Measurements from ENCODE around the gene STX2.

Gene STX2

GRCh38 chr12:130799051-130799450 lies 40.0 kb downstream of the STX2 start:
- H3K36me3 ChIP-seq (ENCODE audit: insufficient read depth, low read length): peaks cover 21% of the 10 kb centered on the region; the same call in 1 of the 2 replicates

DNA sequence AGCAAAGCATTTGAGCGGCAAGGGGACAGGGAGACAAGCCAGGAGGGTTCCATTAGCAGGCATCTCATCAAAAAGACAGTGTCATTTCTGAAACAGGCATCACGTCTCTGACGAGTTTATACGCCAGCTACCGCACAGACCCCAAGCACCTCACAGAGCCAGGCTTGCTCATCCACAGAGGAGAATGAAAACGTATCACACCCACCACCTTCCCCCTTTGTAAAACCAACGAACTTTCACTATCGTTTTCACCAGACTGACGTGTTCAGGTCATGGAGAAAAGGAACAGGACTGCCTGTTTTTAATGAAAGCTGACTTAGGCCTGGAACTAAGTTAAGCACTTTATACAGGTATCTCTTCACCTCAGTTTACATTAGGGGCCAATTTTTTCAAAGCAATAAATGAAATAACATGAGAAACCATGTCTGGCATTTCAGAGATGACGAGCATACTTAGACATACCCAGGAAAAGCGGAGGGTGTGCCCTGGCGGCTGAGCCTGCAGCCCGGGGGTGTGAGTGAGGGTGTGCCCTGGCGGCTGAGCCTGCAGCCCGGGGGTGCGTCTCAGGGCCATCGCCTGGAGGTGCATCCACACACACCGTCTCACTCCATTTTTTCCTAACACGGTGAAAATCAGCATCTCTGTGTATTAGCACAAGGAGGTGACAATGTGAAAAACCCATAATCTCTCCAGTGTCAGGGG lies 41.9 kb downstream of the STX2 start:
- Histone ChIP-seq H4K20me1 (ENCODE audit: insufficient read depth, low read length, poor library complexity, severe bottlenecking) (no peaks in the 10 kb centered on the region), H3K9me3 (ENCODE audit: insufficient read depth, low read depth, low read length) (no peaks in the 10 kb centered on the region), H3K4me2 (ENCODE audit: low read depth, low read length, poor library complexity, severe bottlenecking) (no peak overlapping the region), H3K36me3 (ENCODE audit: insufficient read depth, low read length) (peaks cover 8% of the 10 kb centered on the region; the same call in 1 of the 2 replicates), H3F3A (ENCODE audit: low read depth) (no peaks in the 10 kb centered on the region), H3K79me2 (ENCODE audit: insufficient read depth, low read length) (no peaks in the 10 kb centered on the region), H3K9ac (ENCODE audit: low read depth, low read length, poor library complexity, severe bottlenecking) (no peak overlapping the region), H2AFZ (ENCODE audit: low read length) (no peak overlapping the region), H3K9me2 (replicated peaks; ENCODE audit: low read depth, low read length) (no peaks in the 10 kb centered on the region), H3K4me3 (ENCODE audit: low read length, poor library complexity, severe bottlenecking) (no peak overlapping the region), H3K27me3 (ENCODE audit: insufficient read depth, low read length, poor library complexity, severe bottlenecking) (no peaks in the 10 kb centered on the region), H3K4me1 (ENCODE audit: insufficient read depth, low read length, poor library complexity, severe bottlenecking) (no peaks in the 10 kb centered on the region)
- TF ChIP-seq, protein P1, sequence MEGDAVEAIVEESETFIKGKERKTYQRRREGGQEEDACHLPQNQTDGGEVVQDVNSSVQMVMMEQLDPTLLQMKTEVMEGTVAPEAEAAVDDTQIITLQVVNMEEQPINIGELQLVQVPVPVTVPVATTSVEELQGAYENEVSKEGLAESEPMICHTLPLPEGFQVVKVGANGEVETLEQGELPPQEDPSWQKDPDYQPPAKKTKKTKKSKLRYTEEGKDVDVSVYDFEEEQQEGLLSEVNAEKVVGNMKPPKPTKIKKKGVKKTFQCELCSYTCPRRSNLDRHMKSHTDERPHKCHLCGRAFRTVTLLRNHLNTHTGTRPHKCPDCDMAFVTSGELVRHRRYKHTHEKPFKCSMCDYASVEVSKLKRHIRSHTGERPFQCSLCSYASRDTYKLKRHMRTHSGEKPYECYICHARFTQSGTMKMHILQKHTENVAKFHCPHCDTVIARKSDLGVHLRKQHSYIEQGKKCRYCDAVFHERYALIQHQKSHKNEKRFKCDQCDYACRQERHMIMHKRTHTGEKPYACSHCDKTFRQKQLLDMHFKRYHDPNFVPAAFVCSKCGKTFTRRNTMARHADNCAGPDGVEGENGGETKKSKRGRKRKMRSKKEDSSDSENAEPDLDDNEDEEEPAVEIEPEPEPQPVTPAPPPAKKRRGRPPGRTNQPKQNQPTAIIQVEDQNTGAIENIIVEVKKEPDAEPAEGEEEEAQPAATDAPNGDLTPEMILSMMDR (conservative IDR thresholded peaks at IDR 0.05; ENCODE audit: low read length): no peak
- no peak for TF ChIP-seq EZH2phosphoT487 (IDR thresholded peaks at IDR 0.05; ENCODE audit: borderline replicate concordance)

More at GRCh38 chr12:130799051-130799450, 40.0 kb downstream of the STX2 start:
- Histone ChIP-seq H4K20me1 (ENCODE audit: insufficient read depth, low read length, poor library complexity, severe bottlenecking) (no peaks in the 10 kb centered on the region), H3K9me3 (ENCODE audit: insufficient read depth, low read depth, low read length) (no peaks in the 10 kb centered on the region), H3K9me2 (replicated peaks; ENCODE audit: low read depth, low read length) (no peaks in the 10 kb centered on the region), H2AFZ (ENCODE audit: low read length) (no peak overlapping the region), H3K4me2 (ENCODE audit: low read depth, low read length, poor library complexity, severe bottlenecking) (no peak overlapping the region), H3K79me2 (ENCODE audit: insufficient read depth, low read length) (no peaks in the 10 kb centered on the region), H3F3A (ENCODE audit: low read depth) (no peaks in the 10 kb centered on the region), H3K9ac (ENCODE audit: low read depth, low read length, poor library complexity, severe bottlenecking) (no peak overlapping the region), H3K4me3 (ENCODE audit: low read length, poor library complexity, severe bottlenecking) (no peak overlapping the region), H3K4me1 (ENCODE audit: insufficient read depth, low read length, poor library complexity, severe bottlenecking) (no peaks in the 10 kb centered on the region), H3K27me3 (ENCODE audit: insufficient read depth, low read length, poor library complexity, severe bottlenecking) (no peaks in the 10 kb centered on the region)
- TF ChIP-seq, protein P1 (conservative IDR thresholded peaks at IDR 0.05; ENCODE audit: low read length): no peak
- no peak for TF ChIP-seq EZH2phosphoT487 (IDR thresholded peaks at IDR 0.05; ENCODE audit: borderline replicate concordance)

- Histone ChIP-seq H3K27me3 (ENCODE audit: insufficient read depth, low read length, poor library complexity, severe bottlenecking) (no peaks in the 10 kb centered on the region), H3K4me1 (ENCODE audit: insufficient read depth, low read length, poor library complexity, severe bottlenecking) (no peaks in the 10 kb centered on the region), H3K4me3 (ENCODE audit: low read length, poor library complexity, severe bottlenecking) (no peak overlapping the region), H4K20me1 (ENCODE audit: insufficient read depth, low read length, poor library complexity, severe bottlenecking) (no peaks in the 10 kb centered on the region), H3K9me2 (replicated peaks; ENCODE audit: low read depth, low read length) (no peaks in the 10 kb centered on the region), H3F3A (ENCODE audit: low read depth) (no peaks in the 10 kb centered on the region), H3K36me3 (ENCODE audit: insufficient read depth, low read length) (peaks cover 4% of the 10 kb centered on the region; the same call in 1 of the 2 replicates), H3K9me3 (ENCODE audit: insufficient read depth, low read depth, low read length) (no peaks in the 10 kb centered on the region), H3K79me2 (ENCODE audit: insufficient read depth, low read length) (no peaks in the 10 kb centered on the region), H2AFZ (ENCODE audit: low read length) (no peak overlapping the region), H3K4me2 (ENCODE audit: low read depth, low read length, poor library complexity, severe bottlenecking) (no peak overlapping the region), H3K9ac (ENCODE audit: low read depth, low read length, poor library complexity, severe bottlenecking) (no peak overlapping the region)
- TF ChIP-seq EZH2phosphoT487 (IDR thresholded peaks at IDR 0.05; ENCODE audit: borderline replicate concordance): no peak
- TF ChIP-seq, protein P1 (conservative IDR thresholded peaks at IDR 0.05; ENCODE audit: low read length): no peak
These were observed 43.1 kb downstream of the STX2 start for GRCh38 chr12:130795906-130796305.

All from Loucy (cell line).